ENCODE measurements around the gene IL17RD. TPM values are rescaled to one million over a fixed set of nuclear protein-coding genes. Genes with fewer than 3 reads are reported as not detected.
"Not testable (repeated sequence)": the region's sequence is repeated elsewhere in the genome, so short reads cannot be mapped to it uniquely, and the experiment has no call there.

Gene IL17RD
- total and polyA plus RNA-seq, 2 donors from 2014 or later, result 4.4 to 18.9 TPM

GRCh38 chr3:57085211-57085610 lies 79.9 kb downstream of the IL17RD start:
- Histone ChIP-seq H3K27me3 (ENCODE audit: control insufficient read depth, insufficient read depth, low read length) (no peaks in the 10 kb centered on the region), H3K9me3 (ENCODE audit: control insufficient read depth in 2 of 3, insufficient read depth in 1 of 3, low read length in 3 of 3) (no peaks in the 10 kb centered on the region), H3K4me3 (ENCODE audit: low read length in 3 of 3) (no peak overlapping the region), H3K27ac (ENCODE audit: low read depth in 2 of 2, low read length in 2 of 2) (no peak overlapping the region), H3K9ac (ENCODE audit: low read length in 3 of 3) (no peak overlapping the region), H3K4me1 (ENCODE audit: control insufficient read depth in 2 of 3, insufficient read depth in 2 of 3, low read depth in 1 of 3, low read length in 3 of 3) (no peaks in the 10 kb centered on the region), H3K36me3 (ENCODE audit: control insufficient read depth in 2 of 3, insufficient read depth in 3 of 3, low read length in 3 of 3) (no peaks in the 10 kb centered on the region)
- intact Hi-C loops (cut with DNase I), result no loop called here
- DNase-seq (no peak), FAIRE-seq (no peak)
- TF ChIP-seq CTCF (IDR thresholded peaks at IDR 0.05; ENCODE audit: borderline replicate concordance, extremely low read depth, insufficient read depth), result no peak

GRCh38 chr3:57083266-57083995 lies 81.7 kb downstream of the IL17RD start:
- H3K27ac ChIP-seq (ENCODE audit: low read depth in 2 of 2, low read length in 2 of 2); intact Hi-C loops (cut with DNase I); H3K4me1 ChIP-seq (ENCODE audit: control insufficient read depth in 2 of 3, insufficient read depth in 2 of 3, low read depth in 1 of 3, low read length in 3 of 3); DNase-seq; H3K4me3 ChIP-seq (ENCODE audit: low read length in 3 of 3); FAIRE-seq; H3K36me3 ChIP-seq (ENCODE audit: control insufficient read depth in 2 of 3, insufficient read depth in 3 of 3, low read length in 3 of 3); H3K27me3 ChIP-seq (ENCODE audit: control insufficient read depth, insufficient read depth, low read length); H3K9ac ChIP-seq (ENCODE audit: low read length in 3 of 3); H3K9me3 ChIP-seq (ENCODE audit: control insufficient read depth in 2 of 3, insufficient read depth in 1 of 3, low read length in 3 of 3): not testable (repeated sequence)

GRCh38 chr3:57082481-57082880 lies 82.7 kb downstream of the IL17RD start:
- FAIRE-seq (no peak), DNase-seq (no peak)
- Histone ChIP-seq H3K4me1 (ENCODE audit: control insufficient read depth in 2 of 3, insufficient read depth in 2 of 3, low read depth in 1 of 3, low read length in 3 of 3) (peaks cover 0 to 7% (median 5%) of the 10 kb centered on the region in 3 donors), H3K9ac (ENCODE audit: low read length in 3 of 3) (no peak overlapping the region), H3K27ac (ENCODE audit: low read depth in 2 of 2, low read length in 2 of 2) (no peak overlapping the region), H3K27me3 (ENCODE audit: control insufficient read depth, insufficient read depth, low read length) (no peaks in the 10 kb centered on the region), H3K9me3 (ENCODE audit: control insufficient read depth in 2 of 3, insufficient read depth in 1 of 3, low read length in 3 of 3) (no peaks in the 10 kb centered on the region), H3K36me3 (ENCODE audit: control insufficient read depth in 2 of 3, insufficient read depth in 3 of 3, low read length in 3 of 3) (no peaks in the 10 kb centered on the region), H3K4me3 (ENCODE audit: low read length in 3 of 3) (no peak overlapping the region)
- intact Hi-C loops (cut with DNase I), result no loop called here
- TF ChIP-seq CTCF (IDR thresholded peaks at IDR 0.05; ENCODE audit: borderline replicate concordance, extremely low read depth, insufficient read depth), result no peak

- H3K27me3 ChIP-seq (ENCODE audit: control insufficient read depth, insufficient read depth, low read length), result no peaks in the 10 kb centered on the region
- intact Hi-C loops (cut with DNase I), result no loop called here
- TF ChIP-seq CTCF (IDR thresholded peaks at IDR 0.05; ENCODE audit: borderline replicate concordance, extremely low read depth, insufficient read depth), result no peak
Measured at GRCh38 chr3:57081173-57081572, 84.0 kb downstream of the IL17RD start.

More at GRCh38 chr3:57081173-57081572, 84.0 kb downstream of the IL17RD start:
- DNase-seq (no peak), FAIRE-seq (no peak)
- Histone ChIP-seq H3K36me3 (ENCODE audit: control insufficient read depth in 2 of 3, insufficient read depth in 3 of 3, low read length in 3 of 3) (no peaks in the 10 kb centered on the region), H3K4me3 (ENCODE audit: low read length in 3 of 3) (no peak overlapping the region), H3K9me3 (ENCODE audit: control insufficient read depth in 2 of 3, insufficient read depth in 1 of 3, low read length in 3 of 3) (no peaks in the 10 kb centered on the region), H3K4me1 (ENCODE audit: control insufficient read depth in 2 of 3, insufficient read depth in 2 of 3, low read depth in 1 of 3, low read length in 3 of 3) (peaks cover 0 to 10% (median 10%) of the 10 kb centered on the region in 3 donors), H3K27ac (ENCODE audit: low read depth in 2 of 2, low read length in 2 of 2) (no peak overlapping the region), H3K9ac (ENCODE audit: low read length in 3 of 3) (no peak overlapping the region)

Measured in kidney (tissue), 14 donors.